ENCODE results near the gene CORO2A.

DNA sequence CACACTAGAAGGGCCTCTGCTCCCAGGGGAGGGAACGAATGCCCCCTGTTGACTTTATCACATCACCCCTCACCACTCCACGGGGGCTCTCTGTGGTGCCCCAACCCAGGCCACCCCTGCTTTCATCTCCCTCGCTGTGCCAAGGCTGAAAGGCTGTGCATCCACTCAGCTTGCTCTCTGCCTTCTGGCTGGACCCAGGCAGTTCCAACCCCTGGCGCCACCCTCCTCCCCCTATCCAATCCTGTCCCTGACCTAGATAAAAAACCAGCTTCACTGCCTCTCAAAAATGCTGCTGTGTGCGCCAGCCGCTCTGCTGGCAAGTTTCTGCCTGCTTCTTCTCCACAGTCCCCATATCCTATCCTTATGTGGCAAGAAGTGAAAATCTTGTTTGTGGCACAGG lies 22.4 kb upstream of the CORO2A start:
- TF ChIP-seq POLR2A (IDR thresholded peaks at IDR 0.05) (no peak), EP300 (IDR thresholded peaks at IDR 0.05) (no peak)
- TF ChIP-seq, protein P1, sequence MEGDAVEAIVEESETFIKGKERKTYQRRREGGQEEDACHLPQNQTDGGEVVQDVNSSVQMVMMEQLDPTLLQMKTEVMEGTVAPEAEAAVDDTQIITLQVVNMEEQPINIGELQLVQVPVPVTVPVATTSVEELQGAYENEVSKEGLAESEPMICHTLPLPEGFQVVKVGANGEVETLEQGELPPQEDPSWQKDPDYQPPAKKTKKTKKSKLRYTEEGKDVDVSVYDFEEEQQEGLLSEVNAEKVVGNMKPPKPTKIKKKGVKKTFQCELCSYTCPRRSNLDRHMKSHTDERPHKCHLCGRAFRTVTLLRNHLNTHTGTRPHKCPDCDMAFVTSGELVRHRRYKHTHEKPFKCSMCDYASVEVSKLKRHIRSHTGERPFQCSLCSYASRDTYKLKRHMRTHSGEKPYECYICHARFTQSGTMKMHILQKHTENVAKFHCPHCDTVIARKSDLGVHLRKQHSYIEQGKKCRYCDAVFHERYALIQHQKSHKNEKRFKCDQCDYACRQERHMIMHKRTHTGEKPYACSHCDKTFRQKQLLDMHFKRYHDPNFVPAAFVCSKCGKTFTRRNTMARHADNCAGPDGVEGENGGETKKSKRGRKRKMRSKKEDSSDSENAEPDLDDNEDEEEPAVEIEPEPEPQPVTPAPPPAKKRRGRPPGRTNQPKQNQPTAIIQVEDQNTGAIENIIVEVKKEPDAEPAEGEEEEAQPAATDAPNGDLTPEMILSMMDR (IDR thresholded peaks at IDR 0.05): no peak
